HEK293 (cell line): ENCODE measurements around the gene HINT2.

ENCODE experiments used
- CTCF ChIA-PET: fragments of 350-600 bp; formaldehyde crosslinking; extraction: SDS; loops from one replicate; lab custom pipeline; 2021; ENCODE audit warnings: antibody characterized with exemption; lab: Yijun Ruan, JAX
- POLR2A ChIA-PET: fragments of 300-600 bp; formaldehyde crosslinking; extraction: SDS; loops from one replicate; lab custom pipeline; 2020; ENCODE audit warnings: antibody characterized with exemption, inconsistent platforms; lab: Yijun Ruan, JAX
- H3K27ac ChIP-seq: fragments of 200-500 bp; sonication (Bioruptor generic); 2 replicates; pipeline ENCODE4 v1.5.1; 2014; ENCODE audit warnings: low read depth, low read length, control low read depth, inconsistent platforms; ENCODE audit errors: extremely low read depth
- H3K36me3 ChIP-seq, 2 experiments: fragments of 200-500 bp in 1 of 2; sonication (Bioruptor generic) in 1 of 2; 1 replicate in 1 of 2; 2 replicates in 1 of 2; pipeline ENCODE4 v1.5.1; 2014 to 2017; ENCODE audit warnings: inconsistent platforms in 2 of 2, low read length in 2 of 2; ENCODE audit not compliant: control insufficient read depth in 2 of 2, insufficient read depth in 1 of 2
- H3K4me1 ChIP-seq: fragments of 200-500 bp; sonication (Bioruptor generic); 2 replicates; pipeline ENCODE4 v1.5.1; 2014; ENCODE audit warnings: mild to moderate bottlenecking, low read length, inconsistent platforms; ENCODE audit not compliant: control insufficient read depth, insufficient read depth
- H3K4me3 ChIP-seq: 2 replicates; pipeline ENCODE4 v1.5.1; 2011; ENCODE audit warnings: low read depth, mild to moderate bottlenecking, control low read depth, low read length, moderate library complexity
- H3K9me3 ChIP-seq: fragments of 200-500 bp; sonication (Bioruptor generic); 2 replicates; pipeline ENCODE4 v1.5.1; 2014; ENCODE audit warnings: low read depth, low read length, inconsistent platforms; ENCODE audit not compliant: control insufficient read depth, insufficient read depth
- AEBP2 ChIP-seq: fragments of 450-650 bp; formaldehyde crosslinking; IDR thresholded peaks from 2 replicates; pipeline ENCODE4 v1.5.1; 2016; ENCODE audit warnings: missing biosample characterization, missing genetic modification characterization, borderline replicate concordance
- BCL11A ChIP-seq: fragments of 450-650 bp; formaldehyde crosslinking; IDR thresholded peaks from 2 replicates; pipeline ENCODE4 v1.5.1; 2016; ENCODE audit warnings: low read depth, missing biosample characterization, missing genetic modification characterization
- BCL11B ChIP-seq: fragments of 450-650 bp; formaldehyde crosslinking; IDR thresholded peaks from 2 replicates; pipeline ENCODE4 v1.5.1; 2016; ENCODE audit warnings: low read depth, missing biosample characterization, missing genetic modification characterization
- GFI1B ChIP-seq: fragments of 450-650 bp; formaldehyde crosslinking; IDR thresholded peaks from 2 replicates; pipeline ENCODE4 v1.5.1; 2016; ENCODE audit warnings: missing biosample characterization, missing genetic modification characterization
- GLI4 ChIP-seq: fragments of 450-650 bp; formaldehyde crosslinking; IDR thresholded peaks from 2 replicates; pipeline ENCODE4 v1.5.1; 2016; ENCODE audit warnings: missing biosample characterization, missing genetic modification characterization
- IKZF3 ChIP-seq: fragments of 450-650 bp; IDR thresholded peaks from 2 replicates; pipeline ENCODE4 v1.5.0; 2018; ENCODE audit warnings: missing biosample characterization, mild to moderate bottlenecking, missing genetic modification characterization, moderate library complexity
- KLF1 ChIP-seq: fragments of 450-650 bp; formaldehyde crosslinking; IDR thresholded peaks from 2 replicates; pipeline ENCODE4 v1.5.1; 2016; ENCODE audit warnings: missing biosample characterization, missing genetic modification characterization
- SCRT2 ChIP-seq: fragments of 450-650 bp; formaldehyde crosslinking; IDR thresholded peaks from 2 replicates; pipeline ENCODE4 v1.5.1; 2016; ENCODE audit warnings: missing biosample characterization, missing genetic modification characterization
- YY1 ChIP-seq: fragments of 450-650 bp; formaldehyde crosslinking; IDR thresholded peaks from 2 replicates; pipeline ENCODE4 v1.5.1; 2018; ENCODE audit warnings: missing biosample characterization, missing genetic modification characterization
- ZBTB20 ChIP-seq: fragments of 450-650 bp; formaldehyde crosslinking; IDR thresholded peaks from 2 replicates; pipeline ENCODE4 v1.5.1; 2016; ENCODE audit warnings: missing biosample characterization, missing genetic modification characterization
- ZNF10 ChIP-seq: fragments of 450-650 bp; formaldehyde crosslinking; IDR thresholded peaks from 2 replicates; pipeline ENCODE4 v1.5.1; 2017; ENCODE audit warnings: missing biosample characterization, missing genetic modification characterization
- ZNF121 ChIP-seq: fragments of 450-650 bp; formaldehyde crosslinking; IDR thresholded peaks from 2 replicates; pipeline ENCODE4 v1.5.1; 2016; ENCODE audit warnings: missing biosample characterization, missing genetic modification characterization
- ZNF19 ChIP-seq: fragments of 450-650 bp; formaldehyde crosslinking; IDR thresholded peaks from 2 replicates; pipeline ENCODE4; 2016; ENCODE audit warnings: missing biosample characterization, missing genetic modification characterization, low read depth
- ZNF24 ChIP-seq: fragments of 450-650 bp; formaldehyde crosslinking; IDR thresholded peaks from 2 replicates; pipeline ENCODE4 v1.5.1; 2016; ENCODE audit warnings: missing biosample characterization, missing genetic modification characterization
- ZNF248 ChIP-seq: fragments of 450-650 bp; formaldehyde crosslinking; IDR thresholded peaks from 2 replicates; pipeline ENCODE4 v1.5.1; 2017; ENCODE audit warnings: missing biosample characterization, missing genetic modification characterization
- ZNF274 ChIP-seq, 2 experiments: fragments of 200-500 bp in 1 of 2; fragments of 450-650 bp in 1 of 2; sonication (Bioruptor generic) in 1 of 2; formaldehyde crosslinking in 1 of 2; IDR thresholded peaks; 2 replicates each; pipeline versions ENCODE4 v1.5.1 to v1.6.1; 2014 to 2016; ENCODE audit warnings: borderline replicate concordance in 1 of 2, inconsistent platforms in 1 of 2, low read length in 1 of 2, missing biosample characterization in 1 of 2, missing genetic modification characterization in 1 of 2
- ZNF335 ChIP-seq: fragments of 450-650 bp; formaldehyde crosslinking; conservative IDR thresholded peaks from 2 replicates; pipeline ENCODE4 v1.5.1; 2016; ENCODE audit warnings: missing biosample characterization, missing genetic modification characterization
- ZNF341 ChIP-seq: fragments of 450-650 bp; formaldehyde crosslinking; IDR thresholded peaks from 2 replicates; pipeline ENCODE4; 2016; ENCODE audit warnings: low read depth, missing biosample characterization, missing genetic modification characterization
- ZNF350 ChIP-seq: fragments of 450-650 bp; formaldehyde crosslinking; IDR thresholded peaks from 2 replicates; pipeline ENCODE4 v1.5.0; 2017; ENCODE audit warnings: missing biosample characterization, mild to moderate bottlenecking, missing genetic modification characterization
- ZNF366 ChIP-seq: fragments of 450-650 bp; formaldehyde crosslinking; conservative IDR thresholded peaks from 2 replicates; pipeline ENCODE4 v1.5.1; 2016; ENCODE audit warnings: missing biosample characterization, missing genetic modification characterization
- ZNF560 ChIP-seq: fragments of 450-650 bp; formaldehyde crosslinking; IDR thresholded peaks from 2 replicates; pipeline ENCODE4 v1.5.1; 2017; ENCODE audit warnings: missing biosample characterization, missing genetic modification characterization, borderline replicate concordance
- ZNF600 ChIP-seq: fragments of 450-650 bp; formaldehyde crosslinking; IDR thresholded peaks from 2 replicates; pipeline ENCODE4 v1.5.1; 2016; ENCODE audit warnings: missing biosample characterization, missing genetic modification characterization
- ZNF629 ChIP-seq: fragments of 450-650 bp; formaldehyde crosslinking; IDR thresholded peaks from 2 replicates; pipeline ENCODE4 v1.5.1; 2017; ENCODE audit warnings: missing biosample characterization, missing genetic modification characterization
- ZNF76 ChIP-seq: fragments of 450-650 bp; formaldehyde crosslinking; IDR thresholded peaks from 2 replicates; pipeline ENCODE4; 2016; ENCODE audit warnings: low read depth, missing biosample characterization, missing genetic modification characterization, borderline replicate concordance
- ZSCAN30 ChIP-seq: fragments of 450-650 bp; IDR thresholded peaks from 2 replicates; pipeline ENCODE4 v1.5.1; 2018; ENCODE audit warnings: missing biosample characterization, mild to moderate bottlenecking, missing genetic modification characterization, moderate library complexity
- TF ChIP-seq, protein P1 (sequence below): fragments of 450-650 bp; formaldehyde crosslinking; IDR thresholded peaks from 2 replicates; pipeline ENCODE4 v1.5.1; 2016; ENCODE audit warnings: missing biosample characterization, missing genetic modification characterization

HINT2 gene

GRCh38 chr9:35814106-35814840 is 569 bp downstream of the HINT2 start (continued):
- peak; percentile 8 for TF ChIP-seq ZNF335 (tag by site-specific recombination)
- 0 out of 2 replicates have a peak, but pooled peaks have one; percentile 54 for TF ChIP-seq ZNF366 (tag by site-specific recombination)
- 0 out of 2 replicates have a peak, but pooled peaks have one; percentile 17 for TF ChIP-seq BCL11A (tag by site-specific recombination)
- 0 out of 2 replicates have a peak, but pooled peaks have one; percentile 19 for TF ChIP-seq ZNF600 (tag by site-specific recombination)
- no peak for TF ChIP-seq YY1 (tag by site-specific recombination)
- TF ChIP-seq ZNF629 (tag by site-specific recombination): peak; percentile 31; the same call in 1 of the 2 replicates
- no peak for TF ChIP-seq ZNF248 (tag by site-specific recombination)
- TF ChIP-seq, protein P1, sequence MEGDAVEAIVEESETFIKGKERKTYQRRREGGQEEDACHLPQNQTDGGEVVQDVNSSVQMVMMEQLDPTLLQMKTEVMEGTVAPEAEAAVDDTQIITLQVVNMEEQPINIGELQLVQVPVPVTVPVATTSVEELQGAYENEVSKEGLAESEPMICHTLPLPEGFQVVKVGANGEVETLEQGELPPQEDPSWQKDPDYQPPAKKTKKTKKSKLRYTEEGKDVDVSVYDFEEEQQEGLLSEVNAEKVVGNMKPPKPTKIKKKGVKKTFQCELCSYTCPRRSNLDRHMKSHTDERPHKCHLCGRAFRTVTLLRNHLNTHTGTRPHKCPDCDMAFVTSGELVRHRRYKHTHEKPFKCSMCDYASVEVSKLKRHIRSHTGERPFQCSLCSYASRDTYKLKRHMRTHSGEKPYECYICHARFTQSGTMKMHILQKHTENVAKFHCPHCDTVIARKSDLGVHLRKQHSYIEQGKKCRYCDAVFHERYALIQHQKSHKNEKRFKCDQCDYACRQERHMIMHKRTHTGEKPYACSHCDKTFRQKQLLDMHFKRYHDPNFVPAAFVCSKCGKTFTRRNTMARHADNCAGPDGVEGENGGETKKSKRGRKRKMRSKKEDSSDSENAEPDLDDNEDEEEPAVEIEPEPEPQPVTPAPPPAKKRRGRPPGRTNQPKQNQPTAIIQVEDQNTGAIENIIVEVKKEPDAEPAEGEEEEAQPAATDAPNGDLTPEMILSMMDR (tag by site-specific recombination): peak; percentile 57
- no peak for TF ChIP-seq GLI4 (tag by site-specific recombination)
- 0 out of 2 replicates have a peak, but pooled peaks have one; percentile 13 for TF ChIP-seq IKZF3
- no peak for TF ChIP-seq ZNF19
- peak; percentile 69; the same call in 1 of the 2 replicates for TF ChIP-seq ZNF76
- TF ChIP-seq ZBTB20 (tag by site-specific recombination): peak; percentile 94

DNA sequence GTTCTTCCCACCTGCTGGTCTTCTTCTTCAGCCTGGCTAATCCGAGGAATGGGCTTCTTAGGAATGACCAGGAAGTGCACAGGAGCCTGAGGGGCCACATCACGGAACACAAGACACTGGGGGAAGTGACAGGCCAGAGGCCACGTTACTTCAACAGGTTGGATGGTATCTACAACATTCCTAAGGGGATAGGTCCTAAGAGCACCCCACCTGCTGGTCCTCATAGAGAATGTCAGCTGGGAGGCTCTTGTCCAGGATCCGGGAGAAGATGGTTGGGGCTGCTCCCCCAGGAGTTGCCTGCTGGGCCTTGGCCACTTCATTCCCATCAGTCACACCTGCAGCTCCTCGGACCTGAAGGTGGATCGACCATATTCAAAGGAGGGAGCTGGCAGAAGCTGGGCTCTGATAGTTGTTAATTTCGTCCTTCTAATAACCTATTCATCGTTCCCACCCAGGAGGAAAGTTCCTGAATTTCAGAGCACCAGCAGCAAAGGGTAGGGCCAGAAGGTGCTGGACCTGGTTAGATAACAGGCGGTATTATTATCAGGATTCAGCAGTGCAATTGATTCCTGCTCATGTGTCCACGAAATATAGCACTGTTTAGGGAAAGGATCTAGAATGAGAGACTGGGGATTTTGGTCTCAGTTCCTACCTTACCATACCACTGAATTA is 1.3 kb downstream of the HINT2 start:
- no peaks in the 10 kb centered on the region for H3K4me1 ChIP-seq
- H3K36me3 ChIP-seq: peaks cover 0 to 19% of the 10 kb centered on the region in 2 experiments; a peak in 1 of 3 replicates
- TF ChIP-seq, protein P1 (tag by site-specific recombination): 0 out of 2 replicates have a peak, but pooled peaks have one; percentile 10
- TF ChIP-seq SCRT2: peak; percentile 80
- no peak for TF ChIP-seq ZNF24 (tag by site-specific recombination)
- TF ChIP-seq, all 188 proteins: peak for 2
- Histone ChIP-seq H3K4me3 (no peak overlapping the region), H3K27ac (no peak overlapping the region), H3K9me3 (no peaks in the 10 kb centered on the region)
- POLR2A ChIA-PET: interaction anchor here (1.0 to 3.1 kb wide), 13 partner anchors 10 to 377 kb away, joined by 3 to 13 read pairs (median 4); partner anchors contain the start of genes ARHGEF39, CCDC107, CLTA and FAM221B
- CTCF ChIA-PET: interaction anchor here (0.6 to 4.3 kb wide), 18 partner anchors 8 to 98 kb away, joined by 3 to 46 read pairs (median 6); partner anchors contain the start of gene CREB3

DNA sequence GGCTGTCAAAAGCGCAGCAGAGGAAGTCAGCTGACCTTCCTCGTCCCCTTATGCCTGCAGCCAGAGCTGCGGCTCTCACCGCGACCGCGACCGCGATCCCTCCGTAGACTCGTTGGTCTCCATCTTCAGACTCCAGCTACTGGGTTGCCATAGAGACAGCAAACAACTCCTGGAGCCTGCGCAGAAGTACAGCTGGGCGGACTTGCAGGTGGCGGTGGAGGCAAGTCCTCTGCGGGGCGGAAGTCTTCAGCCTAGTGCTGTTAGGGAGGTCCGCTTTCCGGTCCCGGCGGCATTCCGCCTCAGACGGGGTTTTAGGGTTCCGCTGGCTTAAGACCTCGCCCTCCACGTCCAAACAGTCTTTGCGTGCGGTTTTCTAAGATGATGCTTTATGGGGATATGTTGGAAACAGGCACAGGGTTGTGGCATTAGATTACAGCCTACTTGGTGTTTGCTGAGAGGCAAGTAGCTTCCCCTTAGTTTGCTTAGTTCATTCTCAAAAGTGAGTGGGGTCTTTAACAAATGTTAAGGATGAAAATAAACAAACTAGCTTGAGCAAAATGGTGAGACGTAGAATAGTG is 2.7 kb downstream of the HINT2 start, which contains the start of gene SPAG8:
TSS of gene SPAG8 (minus strand) at position 238 of the 578 bp plus-strand sequence. CDS start at position 123, 115 bp downstream.
- Histone ChIP-seq H3K4me1 (no peaks in the 10 kb centered on the region), H3K36me3 (peaks cover 0 to 34% of the 10 kb centered on the region in 2 experiments; a peak in 1 of 3 replicates), H3K9me3 (no peaks in the 10 kb centered on the region), H3K27ac (peak within 1 kb of the TSS; percentile 13; the same call in 1 of the 2 replicates), H3K4me3 (peak within 1 kb of the TSS; percentile 42)
- CTCF ChIA-PET: interaction anchor here (0.8 to 4.3 kb wide), 11 partner anchors 10 to 196 kb away, joined by 3 to 46 read pairs (median 5); no protein-coding TSS in a partner anchor
- POLR2A ChIA-PET: interaction anchor here (0.6 to 3.1 kb wide), 10 partner anchors 10 to 154 kb away, joined by 3 to 13 read pairs (median 4); partner anchors contain the start of genes CCDC107, CREB3, FAM221B and GBA2
- TF ChIP-seq ZNF274 (IDR thresholded peaks at IDR 0.05; ENCODE audit: low read length) (no peak), ZNF274 (tag by site-specific recombination; IDR thresholded peaks at IDR 0.05; ENCODE audit: borderline replicate concordance) (no peak), KLF1 (tag by site-specific recombination) (no peak; the same call in 1 of the 2 replicates), GFI1B (no peak), ZNF121 (tag by site-specific recombination) (no peak), ZNF341 (tag by site-specific recombination) (no peak), BCL11B (tag by site-specific recombination) (no peak), ZNF560 (tag by site-specific recombination) (no peak), ZNF10 (tag by site-specific recombination) (no peak), ZSCAN30 (peak; percentile 64), ZNF350 (no peak), AEBP2 (no peak)
